Endometrial microvascular endothelial cells (primary cell): Measurements from ENCODE around the gene RLF. TPM values are rescaled to one million over a fixed set of nuclear protein-coding genes. Genes with fewer than 3 reads are reported as not detected.

ENCODE experiments used
- in situ Hi-C: cut with HindIII; loops from 2 replicates; pipeline ENCODE4 v1.10.0; 2017; ENCODE audit warnings: low sequenced_read_pairs, low pct_unique_long_range_greater_than_20kb; ENCODE audit errors: inconsistent ontology term
- total RNA-seq: library from RNA; depleted of rRNA; stranded (reverse); fragments of >200 nt; gene quantifications from one replicate; pipeline ENCODE4 v1.2.3, GENCODE V29; 2015; ENCODE audit errors: inconsistent ontology term

Gene RLF
- total RNA-seq, 1 donor from 2014 or later, result 8.0 TPM

GRCh38 chr1:40258445-40258769 is 97.2 kb downstream of the RLF start:
- in situ Hi-C loops, result no loop called here

- in situ Hi-C loops, result no loop called here
Observed at GRCh38 chr1:40264354-40264781, 103.2 kb downstream of the RLF start.

- in situ Hi-C loops, result no loop called here
Observed at GRCh38 chr1:40265298-40265697, 104.1 kb downstream of the RLF start.

- in situ Hi-C loops, result no loop called here
Observed at GRCh38 chr1:40265919-40266318, 104.7 kb downstream of the RLF start.

GRCh38 chr1:40266786-40267535 is 105.8 kb downstream of the RLF start:
- in situ Hi-C loops, result no loop called here

- in situ Hi-C loops, result no loop called here
Observed at GRCh38 chr1:40267767-40268187, 106.6 kb downstream of the RLF start.

GRCh38 chr1:40268211-40268610 is 107.0 kb downstream of the RLF start:
- in situ Hi-C loops, result no loop called here

GRCh38 chr1:40270152-40270834 is 109.1 kb downstream of the RLF start:
- in situ Hi-C loops, result no loop called here

GRCh38 chr1:40272653-40273213 is 111.5 kb downstream of the RLF start:
- in situ Hi-C loops, result no loop called here

GRCh38 chr1:40273547-40274166 is 112.5 kb downstream of the RLF start:
- in situ Hi-C loops, result no loop called here

- in situ Hi-C loops, result no loop called here
Observed at GRCh38 chr1:40274331-40274730, 113.1 kb downstream of the RLF start.

- in situ Hi-C loops, result no loop called here
Observed at GRCh38 chr1:40276122-40276521, 114.9 kb downstream of the RLF start.

- in situ Hi-C loops, result no loop called here
Observed at GRCh38 chr1:40281853-40282252, 120.7 kb downstream of the RLF start.

Other genes with a start within 250 kb of the RLF start
- 6.3 TPM for gene MFSD2A, start 206.2 kb upstream of the RLF start, total RNA-seq
- gene CAP1, start 120.7 kb upstream of the RLF start, total RNA-seq, result 549 TPM
- 108 TPM for gene PPT1, start 64.1 kb upstream of the RLF start, total RNA-seq
- not detected for gene TMCO2, start 86.5 kb downstream of the RLF start, total RNA-seq
- 78.8 TPM for gene ZMPSTE24, start 96.8 kb downstream of the RLF start, total RNA-seq
- gene COL9A2, start 155.9 kb downstream of the RLF start, total RNA-seq, result not detected
- 26.6 TPM for gene SMAP2, start 212.3 kb downstream of the RLF start, total RNA-seq